ENCODE measurements around the gene MAFF.
A peak's percentile ranks its signal among the peaks of the same experiment; 100 is the strongest.

Gene MAFF

GRCh38 chr22:38226853-38227649 lies 25.3 kb downstream of the MAFF start:
- Histone ChIP-seq H4K8ac (ENCODE audit: low read depth, low read length) (no peak overlapping the region), H4K12ac (ENCODE audit: low read depth, low read length) (no peak overlapping the region), H3K79me1 (ENCODE audit: low read length) (no peaks in the 10 kb centered on the region), H3K14ac (ENCODE audit: low read length) (no peak overlapping the region), H3K18ac (ENCODE audit: low read length) (no peak overlapping the region), H2AK5ac (ENCODE audit: low read length) (no peak overlapping the region), H3K27me3 (ENCODE audit: insufficient read depth, low read length) (no peaks in the 10 kb centered on the region), H3K9me3 (ENCODE audit: insufficient read depth, low read depth, low read length) (no peaks in the 10 kb centered on the region), H2BK12ac (ENCODE audit: low read length) (no peak overlapping the region), H2BK120ac (ENCODE audit: insufficient read depth, low read length, poor library complexity) (no peak overlapping the region), H3K27ac (ENCODE audit: low read depth, low read length) (no peak overlapping the region), H4K91ac (ENCODE audit: low read depth, low read length) (no peak overlapping the region), H2AFZ (ENCODE audit: insufficient read depth, low read length, poor library complexity) (no peak overlapping the region), H3K79me2 (ENCODE audit: control insufficient read depth, insufficient read depth, low read length, poor library complexity) (no peaks in the 10 kb centered on the region), H3K9ac (ENCODE audit: low read length) (no peak overlapping the region), H3K4me3 (ENCODE audit: low read depth, low read length) (no peak overlapping the region), H2BK5ac (ENCODE audit: low read depth, low read length, poor library complexity) (no peak overlapping the region), H3K4ac (ENCODE audit: low read depth, low read length) (no peak overlapping the region), H3K23ac (ENCODE audit: low read length) (no peak overlapping the region), H3K4me2 (ENCODE audit: low read length) (no peak overlapping the region), H3K4me1 (ENCODE audit: control insufficient read depth in 1 of 2, insufficient read depth in 2 of 2, low read length in 2 of 2) (peaks cover 5 to 7% of the 10 kb centered on the region in 2 experiments), H3K36me3 (ENCODE audit: control insufficient read depth in 1 of 2, insufficient read depth in 2 of 2, low read length in 2 of 2) (peaks cover 67 to 78% of the 10 kb centered on the region in 2 experiments)
- WGBS (ENCODE audit: extremely low coverage, insufficient coverage, insufficient read length): 100% methylated on average over 4 of the region's 25 CpGs
- DNase-seq: no peak

- H2AK5ac ChIP-seq (ENCODE audit: low read length): no peak overlapping the region
- H3K4me3 ChIP-seq (ENCODE audit: low read depth, low read length): no peak overlapping the region
- H3K27ac ChIP-seq (ENCODE audit: low read depth, low read length): no peak overlapping the region
- H4K91ac ChIP-seq (ENCODE audit: low read depth, low read length): no peak overlapping the region
- H2AFZ ChIP-seq (ENCODE audit: insufficient read depth, low read length, poor library complexity): no peak overlapping the region
- H3K4ac ChIP-seq (ENCODE audit: low read depth, low read length): no peak overlapping the region
- H3K4me1 ChIP-seq (ENCODE audit: control insufficient read depth in 1 of 2, insufficient read depth in 2 of 2, low read length in 2 of 2): peaks cover 0 to under 1% of the 10 kb centered on the region in 2 experiments
- H4K8ac ChIP-seq (ENCODE audit: low read depth, low read length): no peak overlapping the region
- peaks cover 78 to 80% of the 10 kb centered on the region in 2 experiments for H3K36me3 ChIP-seq (ENCODE audit: control insufficient read depth in 1 of 2, insufficient read depth in 2 of 2, low read length in 2 of 2)
- H3K79me2 ChIP-seq (ENCODE audit: control insufficient read depth, insufficient read depth, low read length, poor library complexity): no peaks in the 10 kb centered on the region
- no peak overlapping the region for H2BK120ac ChIP-seq (ENCODE audit: insufficient read depth, low read length, poor library complexity)
- no peaks in the 10 kb centered on the region for H3K27me3 ChIP-seq (ENCODE audit: insufficient read depth, low read length)
- no CpG with 5 or more reads among the region's 3 CpGs for WGBS (ENCODE audit: extremely low coverage, insufficient coverage, insufficient read length)
- H2BK5ac ChIP-seq (ENCODE audit: low read depth, low read length, poor library complexity): no peak overlapping the region
- H3K9me3 ChIP-seq (ENCODE audit: insufficient read depth, low read depth, low read length): no peaks in the 10 kb centered on the region
- H3K9ac ChIP-seq (ENCODE audit: low read length): no peak overlapping the region
- no peak overlapping the region for H3K23ac ChIP-seq (ENCODE audit: low read length)
- no peak overlapping the region for H3K18ac ChIP-seq (ENCODE audit: low read length)
- H3K79me1 ChIP-seq (ENCODE audit: low read length): no peaks in the 10 kb centered on the region
- H4K12ac ChIP-seq (ENCODE audit: low read depth, low read length): no peak overlapping the region
- no peak overlapping the region for H2BK12ac ChIP-seq (ENCODE audit: low read length)
- no peak overlapping the region for H3K14ac ChIP-seq (ENCODE audit: low read length)
- no peak for DNase-seq
- H3K4me2 ChIP-seq (ENCODE audit: low read length): no peak overlapping the region
These were observed 26.6 kb downstream of the MAFF start for GRCh38 chr22:38228326-38228872.

GRCh38 chr22:38228873-38229740 lies 27.3 kb downstream of the MAFF start:
- H2BK5ac ChIP-seq (ENCODE audit: low read depth, low read length, poor library complexity): no peak overlapping the region
- no peak overlapping the region for H3K9ac ChIP-seq (ENCODE audit: low read length)
- H3K79me1 ChIP-seq (ENCODE audit: low read length): peaks cover under 1% of the 10 kb centered on the region
- H2AFZ ChIP-seq (ENCODE audit: insufficient read depth, low read length, poor library complexity): no peak overlapping the region
- no peaks in the 10 kb centered on the region for H3K27me3 ChIP-seq (ENCODE audit: insufficient read depth, low read length)
- DNase-seq: no peak
- no peak overlapping the region for H3K4me3 ChIP-seq (ENCODE audit: low read depth, low read length)
- H2BK12ac ChIP-seq (ENCODE audit: low read length): no peak overlapping the region
- no peaks in the 10 kb centered on the region for H3K4me1 ChIP-seq (ENCODE audit: control insufficient read depth in 1 of 2, insufficient read depth in 2 of 2, low read length in 2 of 2)
- no peak overlapping the region for H2BK120ac ChIP-seq (ENCODE audit: insufficient read depth, low read length, poor library complexity)
- no peak overlapping the region for H3K18ac ChIP-seq (ENCODE audit: low read length)
- WGBS (ENCODE audit: extremely low coverage, insufficient coverage, insufficient read length): no CpG with 5 or more reads among the region's 14 CpGs
- no peaks in the 10 kb centered on the region for H3K9me3 ChIP-seq (ENCODE audit: insufficient read depth, low read depth, low read length)
- no peak overlapping the region for H4K12ac ChIP-seq (ENCODE audit: low read depth, low read length)
- H3K36me3 ChIP-seq (ENCODE audit: control insufficient read depth in 1 of 2, insufficient read depth in 2 of 2, low read length in 2 of 2): peaks cover 77 to 80% of the 10 kb centered on the region in 2 experiments
- no peak overlapping the region for H3K23ac ChIP-seq (ENCODE audit: low read length)
- H2AK5ac ChIP-seq (ENCODE audit: low read length): no peak overlapping the region
- no peak overlapping the region for H3K4ac ChIP-seq (ENCODE audit: low read depth, low read length)
- H3K14ac ChIP-seq (ENCODE audit: low read length): no peak overlapping the region
- no peak overlapping the region for H3K4me2 ChIP-seq (ENCODE audit: low read length)
- no peak overlapping the region for H4K91ac ChIP-seq (ENCODE audit: low read depth, low read length)
- H3K27ac ChIP-seq (ENCODE audit: low read depth, low read length): no peak overlapping the region
- no peak overlapping the region for H4K8ac ChIP-seq (ENCODE audit: low read depth, low read length)
- H3K79me2 ChIP-seq (ENCODE audit: control insufficient read depth, insufficient read depth, low read length, poor library complexity): no peaks in the 10 kb centered on the region

- Histone ChIP-seq H3K27me3 (ENCODE audit: insufficient read depth, low read length) (no peaks in the 10 kb centered on the region), H2AFZ (ENCODE audit: insufficient read depth, low read length, poor library complexity) (no peak overlapping the region), H3K4ac (ENCODE audit: low read depth, low read length) (no peak overlapping the region), H3K4me2 (ENCODE audit: low read length) (no peak overlapping the region), H2BK12ac (ENCODE audit: low read length) (no peak overlapping the region), H2BK120ac (ENCODE audit: insufficient read depth, low read length, poor library complexity) (no peak overlapping the region), H3K9ac (ENCODE audit: low read length) (no peak overlapping the region), H2BK5ac (ENCODE audit: low read depth, low read length, poor library complexity) (no peak overlapping the region), H2AK5ac (ENCODE audit: low read length) (no peak overlapping the region), H3K23ac (ENCODE audit: low read length) (no peak overlapping the region), H4K8ac (ENCODE audit: low read depth, low read length) (no peak overlapping the region), H3K27ac (ENCODE audit: low read depth, low read length) (no peak overlapping the region), H3K9me3 (ENCODE audit: insufficient read depth, low read depth, low read length) (no peaks in the 10 kb centered on the region), H3K4me1 (ENCODE audit: control insufficient read depth in 1 of 2, insufficient read depth in 2 of 2, low read length in 2 of 2) (peaks cover 6 to 8% of the 10 kb centered on the region in 2 experiments), H3K79me2 (ENCODE audit: control insufficient read depth, insufficient read depth, low read length, poor library complexity) (no peaks in the 10 kb centered on the region), H3K14ac (ENCODE audit: low read length) (no peak overlapping the region), H3K36me3 (ENCODE audit: control insufficient read depth in 1 of 2, insufficient read depth in 2 of 2, low read length in 2 of 2) (peaks cover 78% of the 10 kb centered on the region in 2 experiments), H3K18ac (ENCODE audit: low read length) (no peak overlapping the region), H4K12ac (ENCODE audit: low read depth, low read length) (no peak overlapping the region), H4K91ac (ENCODE audit: low read depth, low read length) (no peak overlapping the region), H3K4me3 (ENCODE audit: low read depth, low read length) (no peak overlapping the region), H3K79me1 (ENCODE audit: low read length) (peaks cover 9% of the 10 kb centered on the region)
- peak in 1 of 2 donors; percentile 65 for DNase-seq
- no CpG with 5 or more reads among the region's 15 CpGs for WGBS (ENCODE audit: extremely low coverage, insufficient coverage, insufficient read length)
These were observed 28.5 kb downstream of the MAFF start for GRCh38 chr22:38230108-38230825.
